HS-27A (cell line): ENCODE data around the gene SETD1A.

Experiments
- DNase-seq: peaks from one replicate; pipeline ENCODE4 v3.0.0-alpha.2; 2012; ENCODE audit warnings: low read depth, missing footprints

The SETD1A gene

DNA sequence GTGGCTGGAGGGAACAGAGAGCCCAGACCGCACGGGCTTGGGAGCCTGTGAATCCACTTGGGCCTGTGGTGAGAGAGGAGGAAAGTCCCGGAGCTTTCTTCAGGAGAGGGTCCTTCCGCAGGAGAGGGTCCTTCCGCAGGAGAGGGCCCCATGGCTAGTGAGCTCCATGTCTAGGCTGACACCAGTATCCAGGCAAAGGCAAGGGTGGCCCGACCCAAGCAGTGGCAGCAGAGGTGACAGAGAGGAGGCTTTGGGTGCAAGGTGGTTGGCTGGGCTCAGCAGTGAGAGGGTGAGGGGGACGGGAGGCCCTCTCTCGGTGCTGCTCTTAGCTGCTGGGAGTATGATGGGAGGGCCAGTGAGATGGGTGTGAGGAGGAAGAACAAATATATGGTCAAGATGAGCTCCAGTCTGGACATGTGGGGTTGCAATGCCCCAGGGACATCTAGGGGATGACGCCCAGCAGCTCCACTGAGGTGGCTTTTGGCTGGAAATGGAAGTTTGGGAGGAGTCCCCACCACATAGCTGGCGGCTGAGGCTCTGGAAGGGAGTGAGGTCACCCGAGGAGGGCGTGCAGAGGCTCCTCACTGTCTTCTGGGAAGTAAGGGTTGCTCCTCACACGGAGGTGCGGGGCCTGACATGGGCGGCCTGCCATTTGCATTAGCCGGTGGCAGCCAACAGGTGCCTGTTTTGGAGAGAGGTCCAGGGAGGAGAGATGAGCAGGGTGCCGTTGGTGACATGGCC, 25.2 kb downstream of the SETD1A start:
- no peak for DNase-seq

DNA sequence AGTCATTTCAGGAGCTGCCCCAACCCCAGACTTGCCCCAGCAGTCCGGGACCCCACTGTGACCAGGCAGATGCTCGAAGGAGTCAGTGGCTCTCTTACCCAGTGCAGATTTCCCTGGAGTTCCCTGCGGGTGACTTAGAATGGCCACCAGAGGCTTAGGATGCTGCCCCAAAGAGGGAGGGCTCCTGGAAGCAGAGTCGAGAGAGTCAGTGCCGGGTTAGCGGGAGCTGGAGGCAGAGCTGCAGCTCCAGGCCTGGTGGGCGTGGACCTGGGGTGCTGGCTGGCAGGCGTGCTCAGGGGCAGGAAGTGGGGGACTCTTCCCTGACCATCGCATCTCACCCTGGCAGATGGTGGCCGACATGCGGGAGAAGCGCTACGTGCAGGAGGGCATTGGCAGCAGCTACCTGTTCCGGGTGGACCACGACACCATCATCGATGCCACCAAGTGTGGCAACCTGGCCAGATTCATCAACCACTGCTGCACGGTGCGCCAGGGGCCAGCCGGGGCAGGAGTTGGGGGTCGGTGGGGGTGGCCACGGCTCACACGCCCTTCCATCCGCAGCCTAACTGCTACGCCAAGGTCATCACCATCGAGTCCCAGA, 25.8 kb downstream of the SETD1A start:
- DNase-seq, result no peak

DNA sequence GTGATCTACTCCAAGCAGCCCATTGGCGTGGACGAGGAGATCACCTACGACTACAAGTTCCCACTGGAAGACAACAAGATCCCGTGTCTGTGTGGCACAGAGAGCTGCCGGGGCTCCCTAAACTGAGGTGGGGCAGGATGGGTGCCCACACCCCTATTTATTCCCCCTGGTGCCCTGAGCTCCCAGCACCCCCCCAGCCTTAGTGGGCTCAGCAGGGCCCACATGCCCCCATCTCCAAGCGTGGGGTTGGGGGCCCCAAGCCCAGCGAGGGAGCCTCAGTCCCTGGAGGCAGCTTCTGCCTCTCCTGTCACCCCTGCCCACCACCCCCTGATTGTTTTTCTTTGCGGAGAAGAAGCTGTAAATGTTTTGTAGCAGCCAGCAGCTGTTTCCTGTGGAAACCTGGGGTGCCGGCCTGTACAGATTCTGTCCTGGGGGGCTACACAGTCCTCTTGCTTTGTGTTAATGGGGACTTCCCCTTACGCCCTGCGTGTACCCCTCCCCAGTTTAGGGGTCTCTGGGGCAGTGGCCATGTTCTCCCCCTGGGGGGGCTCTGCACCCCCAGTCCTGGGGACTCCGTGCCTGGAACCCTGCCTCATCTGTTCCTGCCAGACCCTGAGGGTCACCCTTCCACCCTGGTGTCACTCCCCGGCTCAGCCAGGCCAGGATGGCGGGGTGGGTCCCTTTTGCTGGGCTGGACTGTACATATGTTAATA, 26.5 kb downstream of the SETD1A start:
- no peak for DNase-seq

DNA sequence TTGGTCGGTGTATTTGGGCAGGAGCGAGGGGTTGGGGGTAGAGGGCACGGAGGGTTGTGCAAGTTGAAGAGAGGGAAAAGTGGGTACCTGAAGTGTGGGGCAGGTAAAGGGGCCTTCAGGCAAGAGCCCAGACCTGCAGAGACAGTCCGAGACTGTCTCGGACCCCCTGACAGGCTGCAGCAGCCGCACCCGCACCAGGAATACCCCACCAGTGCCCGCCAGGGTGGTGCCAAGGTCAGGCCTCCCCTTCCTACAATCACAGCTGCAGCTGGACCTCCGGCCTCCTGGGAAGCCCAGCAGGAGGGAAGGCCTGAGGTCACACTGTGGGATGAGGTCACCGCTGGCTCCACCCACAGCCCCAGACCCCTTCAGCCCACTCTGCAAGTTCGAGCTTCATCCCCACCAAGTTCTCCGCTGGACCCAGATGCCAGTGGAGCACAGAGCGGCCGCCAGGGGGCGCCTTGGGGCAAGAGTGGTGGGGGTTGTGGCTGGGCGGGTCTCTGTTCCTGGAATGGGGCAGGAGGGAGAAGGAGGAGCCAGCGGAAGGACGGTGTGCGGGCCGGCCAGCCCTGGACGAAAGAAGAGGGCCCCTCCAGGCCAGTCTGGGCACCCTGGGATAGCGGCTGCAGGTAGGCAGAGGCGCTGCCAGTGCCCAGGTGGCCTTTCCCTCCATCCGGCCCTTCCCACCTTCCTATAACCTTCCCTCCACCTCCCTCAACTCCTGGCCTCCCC, 27.3 kb downstream of the SETD1A start, which contains the start of gene HSD3B7:
TSS of gene HSD3B7 (plus strand) at position 539 of the 732 bp plus-strand sequence. CDS start 452 bp downstream, outside the sequence.
- peak; percentile 26 for DNase-seq

DNA sequence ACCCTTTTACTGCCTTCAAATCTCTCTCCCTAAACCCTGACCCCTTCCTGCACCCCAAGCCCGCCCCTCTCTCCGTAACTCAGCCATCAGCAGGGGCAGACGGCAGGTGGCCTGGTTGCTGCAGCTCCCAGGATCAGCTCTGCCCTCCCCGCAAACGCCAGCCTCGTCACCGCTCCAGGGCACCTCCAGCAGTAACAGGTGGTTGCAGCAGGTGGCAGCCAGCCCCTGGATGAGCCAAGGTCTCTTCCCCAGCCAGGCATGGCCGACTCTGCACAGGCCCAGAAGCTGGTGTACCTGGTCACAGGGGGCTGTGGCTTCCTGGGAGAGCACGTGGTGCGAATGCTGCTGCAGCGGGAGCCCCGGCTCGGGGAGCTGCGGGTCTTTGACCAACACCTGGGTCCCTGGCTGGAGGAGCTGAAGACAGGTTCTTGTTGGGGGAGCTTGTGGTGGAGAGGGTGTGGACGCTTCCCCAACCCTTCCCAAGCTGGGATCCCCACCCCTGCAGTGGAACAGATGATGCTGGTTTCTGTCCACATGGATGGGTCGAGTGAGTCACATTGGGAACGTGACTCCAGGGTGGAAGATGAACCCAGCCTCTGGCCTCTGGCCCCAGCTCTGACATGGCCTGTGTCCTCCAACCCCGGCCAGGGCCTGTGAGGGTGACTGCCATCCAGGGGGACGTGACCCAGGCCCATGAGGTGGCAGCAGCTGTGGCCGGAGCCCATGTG, 28.0 kb downstream of the SETD1A start:
- DNase-seq, result no peak

DNA sequence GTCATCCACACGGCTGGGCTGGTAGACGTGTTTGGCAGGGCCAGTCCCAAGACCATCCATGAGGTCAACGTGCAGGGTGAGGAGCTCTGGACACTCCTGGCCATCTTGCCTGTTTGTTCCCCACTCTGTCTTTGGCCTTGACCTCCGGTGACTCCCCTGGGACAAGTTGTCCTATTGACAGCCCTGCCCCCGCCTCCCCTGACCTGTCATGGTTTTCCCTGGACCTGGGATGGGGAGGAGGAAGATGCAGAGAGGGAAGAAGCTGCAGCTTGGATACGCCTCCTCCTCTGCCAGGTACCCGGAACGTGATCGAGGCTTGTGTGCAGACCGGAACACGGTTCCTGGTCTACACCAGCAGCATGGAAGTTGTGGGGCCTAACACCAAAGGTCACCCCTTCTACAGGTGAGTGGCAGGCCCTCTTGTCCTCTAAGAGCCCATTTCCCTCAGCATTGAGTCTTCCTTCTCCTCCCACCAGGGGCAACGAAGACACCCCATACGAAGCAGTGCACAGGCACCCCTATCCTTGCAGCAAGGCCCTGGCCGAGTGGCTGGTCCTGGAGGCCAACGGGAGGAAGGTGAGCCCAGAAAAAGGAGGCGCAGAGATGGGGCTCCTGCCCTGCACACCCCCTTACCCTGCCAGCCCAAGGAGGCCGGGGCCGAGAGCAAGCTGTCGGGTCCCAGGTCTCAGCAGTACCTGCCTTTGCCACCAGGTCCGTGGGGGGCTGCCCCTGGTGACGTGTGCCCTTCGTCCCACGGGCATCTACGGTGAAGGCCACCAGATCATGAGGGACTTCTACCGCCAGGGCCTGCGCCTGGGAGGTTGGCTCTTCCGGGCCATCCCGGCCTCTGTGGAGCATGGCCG, 28.8 kb downstream of the SETD1A start:
- DNase-seq, result no peak

DNA sequence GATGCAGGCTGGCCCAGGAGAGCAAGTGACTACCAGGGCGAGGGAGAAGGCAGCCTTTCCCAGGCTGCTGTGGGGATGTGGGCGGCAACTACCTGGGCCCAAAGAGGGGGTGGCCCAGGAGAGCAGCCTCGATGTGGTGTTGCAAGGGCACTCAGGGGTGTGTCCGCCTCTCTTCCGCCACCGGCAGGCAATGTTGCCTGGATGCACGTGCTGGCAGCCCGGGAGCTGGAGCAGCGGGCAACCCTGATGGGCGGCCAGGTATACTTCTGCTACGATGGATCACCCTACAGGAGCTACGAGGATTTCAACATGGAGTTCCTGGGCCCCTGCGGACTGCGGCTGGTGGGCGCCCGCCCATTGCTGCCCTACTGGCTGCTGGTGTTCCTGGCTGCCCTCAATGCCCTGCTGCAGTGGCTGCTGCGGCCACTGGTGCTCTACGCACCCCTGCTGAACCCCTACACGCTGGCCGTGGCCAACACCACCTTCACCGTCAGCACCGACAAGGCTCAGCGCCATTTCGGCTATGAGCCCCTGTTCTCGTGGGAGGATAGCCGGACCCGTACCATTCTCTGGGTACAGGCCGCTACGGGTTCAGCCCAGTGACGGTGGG, 30.1 kb downstream of the SETD1A start:
- DNase-seq, result no peak

DNA sequence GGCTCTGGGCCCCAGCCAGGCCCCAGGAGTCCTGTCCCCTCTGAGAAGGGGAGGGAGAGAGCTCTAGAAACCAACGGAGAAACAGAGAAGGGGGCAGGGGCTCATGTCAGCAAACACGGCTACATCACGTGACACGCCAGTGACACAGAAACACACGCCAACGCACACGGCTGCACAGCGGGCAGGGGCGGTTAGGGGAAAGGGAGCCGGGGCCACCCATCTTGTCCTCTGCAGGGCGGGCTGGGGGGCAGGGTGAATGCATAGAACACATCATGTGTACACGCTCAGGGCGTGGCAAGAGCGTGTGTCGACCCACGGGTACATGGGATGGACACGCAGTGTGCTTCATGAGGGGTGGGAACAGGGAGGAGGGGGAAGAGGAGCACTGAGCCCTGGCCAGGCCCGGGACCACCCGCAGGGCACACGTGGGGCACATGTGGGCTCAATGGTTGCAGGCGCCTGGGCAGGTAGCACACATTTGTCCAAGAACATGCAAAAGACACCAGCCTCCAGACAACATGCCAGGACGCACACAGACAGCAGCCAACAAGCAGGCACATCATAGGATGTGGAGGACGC, 32.0 kb downstream of the SETD1A start:
- DNase-seq, result no peak

DNA sequence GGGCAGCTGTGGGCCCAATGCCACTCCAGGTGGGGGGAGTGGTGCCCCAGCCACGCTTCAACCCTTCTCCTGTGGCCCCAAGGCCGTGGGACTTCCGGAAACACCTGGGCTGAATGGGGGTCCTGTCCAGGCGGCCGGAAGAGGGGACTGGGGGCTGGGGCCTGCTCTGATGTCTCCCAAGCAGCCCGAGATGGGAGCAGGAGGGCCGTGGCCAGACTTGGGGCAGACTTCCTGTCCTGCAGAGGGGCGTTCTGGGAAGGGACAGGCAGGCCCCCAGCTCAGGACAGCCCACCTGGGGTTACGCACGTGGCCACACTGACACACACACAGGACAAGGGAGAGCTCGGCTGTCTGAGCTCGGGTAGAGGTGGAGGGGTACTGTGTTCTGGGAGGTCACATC, 32.6 kb downstream of the SETD1A start:
- DNase-seq, result no peak

DNA sequence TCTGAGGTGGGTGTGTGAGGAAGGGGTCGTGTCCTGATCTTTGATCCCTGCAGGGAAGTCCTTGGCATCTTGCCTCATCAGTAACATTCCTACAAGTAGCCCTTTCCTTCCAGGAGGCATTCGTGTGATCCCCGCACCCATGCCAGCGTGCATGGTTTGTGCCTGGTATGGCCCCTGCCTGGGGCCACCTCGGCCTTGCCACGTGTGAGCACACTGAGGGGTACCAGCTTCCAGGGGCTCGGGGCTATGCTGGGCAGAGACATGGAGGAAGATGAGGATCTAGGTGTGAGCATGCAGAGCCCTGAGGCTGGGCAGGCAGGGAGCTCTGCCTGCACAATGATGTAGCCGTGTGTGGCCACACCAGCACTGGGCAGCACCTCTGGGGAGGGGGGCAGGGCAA, 33.5 kb downstream of the SETD1A start:
- no peak for DNase-seq

DNA sequence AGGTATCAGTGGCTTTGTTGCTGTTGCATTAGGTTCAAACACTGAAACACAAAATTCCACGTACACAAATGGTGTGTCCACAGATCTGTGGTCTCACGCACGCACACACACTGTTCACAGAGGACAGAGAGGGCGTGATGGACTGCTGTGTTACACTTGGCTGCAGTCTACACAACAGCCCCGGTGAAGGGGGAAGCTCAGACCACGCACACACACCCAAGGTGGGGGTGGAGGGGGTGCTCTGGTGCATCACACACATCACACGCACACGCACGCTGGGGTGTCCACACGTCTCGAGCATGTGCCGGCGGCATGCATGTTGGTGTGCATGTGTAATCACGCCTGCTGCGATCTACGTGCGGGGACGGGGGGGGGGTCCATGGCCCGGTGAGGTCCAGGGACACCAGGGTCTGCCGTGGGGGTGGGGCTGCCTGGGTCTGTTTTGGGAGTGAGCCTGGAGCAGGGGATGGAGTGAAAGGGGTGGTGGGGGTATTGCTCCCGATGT, 34.8 kb downstream of the SETD1A start:
- DNase-seq, result no peak

DNA sequence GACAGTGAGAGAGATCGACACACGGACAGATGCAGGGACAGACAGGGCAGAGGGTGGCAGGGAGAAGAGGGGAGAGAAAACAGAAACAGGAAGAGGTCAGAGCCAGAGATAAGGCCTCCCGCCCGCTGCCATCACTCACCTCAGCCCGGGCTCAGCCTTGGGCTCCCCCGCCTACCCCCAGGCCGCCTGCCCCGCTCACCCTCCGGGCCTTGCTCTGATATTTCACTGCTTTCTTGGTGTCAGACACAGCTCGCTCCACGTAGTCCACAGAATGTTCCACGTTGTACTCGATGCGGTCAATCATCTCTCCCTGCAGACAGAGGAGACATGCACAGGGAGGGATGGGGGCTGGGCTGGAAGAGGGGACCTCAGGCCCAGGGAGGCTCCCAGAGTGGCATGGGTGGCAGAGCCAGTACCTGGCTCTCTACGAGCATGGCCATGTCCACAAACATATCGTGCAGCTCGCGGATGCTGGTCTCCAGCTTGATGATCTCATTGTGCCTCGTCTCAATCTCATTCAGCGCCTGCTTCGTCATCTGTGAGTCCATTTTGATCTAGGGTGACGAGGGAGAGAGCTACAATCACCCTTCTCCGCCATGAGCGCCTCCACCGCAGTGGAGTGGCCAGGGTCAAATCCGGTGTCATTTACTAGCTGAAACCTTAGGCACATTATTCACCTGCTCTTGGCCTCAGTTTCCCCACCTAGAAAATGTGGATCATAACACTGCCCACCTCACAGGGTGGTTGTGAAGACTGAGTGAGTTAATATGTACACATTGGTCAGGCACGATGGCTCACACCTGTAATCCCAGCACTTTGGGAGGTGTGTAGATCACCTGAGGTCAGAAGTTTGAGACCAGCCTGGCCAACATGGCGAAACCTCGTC, 35.6 kb downstream of the SETD1A start:
- no peak for DNase-seq

DNA sequence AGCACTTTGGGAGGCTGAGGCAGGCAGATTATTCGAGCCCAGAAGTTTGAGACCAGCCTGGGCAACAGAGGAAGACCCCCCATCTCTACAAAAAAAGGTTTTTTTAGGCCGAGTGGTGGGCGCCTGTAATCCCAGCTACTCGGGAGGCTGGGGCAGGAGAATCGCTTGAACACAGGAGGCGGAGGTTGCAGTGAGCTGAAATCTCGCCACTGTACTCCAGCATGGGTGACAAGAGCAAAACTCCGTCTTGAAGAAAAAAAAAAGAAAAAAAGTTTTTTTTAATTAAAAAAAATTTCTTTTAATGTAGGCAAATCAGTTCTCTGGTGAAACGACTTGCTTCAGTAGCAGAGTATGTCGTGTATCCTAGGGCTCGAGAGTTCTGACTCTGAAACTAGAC, 38.4 kb downstream of the SETD1A start:
- DNase-seq, result no peak

DNA sequence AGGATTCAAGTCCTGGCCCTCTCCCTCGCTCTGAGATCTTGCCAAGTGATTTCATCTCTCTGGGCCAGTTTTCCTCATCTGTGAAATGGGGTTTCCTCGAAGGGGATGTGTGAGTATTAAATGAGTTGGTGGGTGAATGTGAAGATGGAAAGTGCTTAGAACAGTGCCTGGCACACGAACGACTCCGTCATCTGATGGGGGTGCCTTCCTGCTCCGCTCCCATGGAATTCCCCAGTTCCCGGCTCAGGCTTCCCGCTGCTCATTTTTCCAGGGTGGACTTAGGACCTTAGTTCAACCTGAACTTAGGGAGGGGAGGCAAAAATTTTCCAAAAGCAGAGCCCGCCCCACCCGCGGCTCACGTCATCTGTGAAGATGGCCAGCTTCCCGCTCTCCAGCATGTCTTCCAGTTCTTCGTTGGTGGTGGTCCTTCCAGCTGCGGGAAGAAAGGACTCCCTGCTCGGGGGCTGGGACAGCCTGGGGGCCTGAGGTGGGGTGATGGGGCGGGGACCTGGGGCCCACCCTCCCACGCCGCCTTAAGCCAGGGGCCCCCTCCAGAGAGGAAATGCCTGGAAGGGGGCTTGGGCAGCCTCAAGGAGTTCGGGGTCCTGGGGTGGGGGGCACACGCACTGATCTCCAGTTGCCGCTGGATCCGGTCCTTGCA, 38.9 kb downstream of the SETD1A start:
- no peak for DNase-seq

DNA sequence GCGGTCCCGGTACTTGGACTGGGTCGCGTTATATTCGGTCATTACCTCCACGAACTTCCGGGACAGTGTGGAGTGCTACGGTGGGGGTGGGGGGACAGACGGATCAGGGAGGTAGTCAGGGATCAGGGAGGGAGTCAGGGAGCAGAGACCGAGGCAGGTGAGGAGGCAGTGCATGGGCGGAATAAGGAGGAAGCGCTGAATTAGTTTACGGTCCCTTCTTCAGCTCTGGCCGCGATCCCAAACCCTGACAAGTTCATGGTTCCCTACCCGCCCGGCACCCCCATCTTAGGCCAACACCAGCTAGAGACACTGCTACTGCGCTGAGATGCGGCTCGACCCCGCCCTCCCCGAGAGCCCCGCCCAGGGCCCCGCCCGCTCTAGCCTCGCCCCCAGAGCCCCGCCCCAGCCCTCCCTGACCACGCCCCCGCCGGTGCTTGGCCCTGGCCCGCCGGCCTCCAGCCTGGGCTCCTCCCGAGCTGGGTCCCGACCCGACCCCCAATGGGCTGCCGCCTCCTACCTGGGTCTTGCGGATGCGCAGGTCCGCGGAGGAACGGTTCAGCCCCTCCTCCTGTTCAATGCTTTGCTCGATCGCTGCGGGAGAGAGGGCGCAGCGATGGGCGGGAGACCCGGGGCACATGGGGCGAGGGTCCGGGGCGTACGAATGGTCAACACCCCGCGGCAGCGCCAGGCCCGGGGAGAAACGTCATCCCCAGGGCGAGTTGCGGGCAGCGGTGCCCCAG, 39.6 kb downstream of the SETD1A start:
- DNase-seq, result peak; percentile 34

DNA sequence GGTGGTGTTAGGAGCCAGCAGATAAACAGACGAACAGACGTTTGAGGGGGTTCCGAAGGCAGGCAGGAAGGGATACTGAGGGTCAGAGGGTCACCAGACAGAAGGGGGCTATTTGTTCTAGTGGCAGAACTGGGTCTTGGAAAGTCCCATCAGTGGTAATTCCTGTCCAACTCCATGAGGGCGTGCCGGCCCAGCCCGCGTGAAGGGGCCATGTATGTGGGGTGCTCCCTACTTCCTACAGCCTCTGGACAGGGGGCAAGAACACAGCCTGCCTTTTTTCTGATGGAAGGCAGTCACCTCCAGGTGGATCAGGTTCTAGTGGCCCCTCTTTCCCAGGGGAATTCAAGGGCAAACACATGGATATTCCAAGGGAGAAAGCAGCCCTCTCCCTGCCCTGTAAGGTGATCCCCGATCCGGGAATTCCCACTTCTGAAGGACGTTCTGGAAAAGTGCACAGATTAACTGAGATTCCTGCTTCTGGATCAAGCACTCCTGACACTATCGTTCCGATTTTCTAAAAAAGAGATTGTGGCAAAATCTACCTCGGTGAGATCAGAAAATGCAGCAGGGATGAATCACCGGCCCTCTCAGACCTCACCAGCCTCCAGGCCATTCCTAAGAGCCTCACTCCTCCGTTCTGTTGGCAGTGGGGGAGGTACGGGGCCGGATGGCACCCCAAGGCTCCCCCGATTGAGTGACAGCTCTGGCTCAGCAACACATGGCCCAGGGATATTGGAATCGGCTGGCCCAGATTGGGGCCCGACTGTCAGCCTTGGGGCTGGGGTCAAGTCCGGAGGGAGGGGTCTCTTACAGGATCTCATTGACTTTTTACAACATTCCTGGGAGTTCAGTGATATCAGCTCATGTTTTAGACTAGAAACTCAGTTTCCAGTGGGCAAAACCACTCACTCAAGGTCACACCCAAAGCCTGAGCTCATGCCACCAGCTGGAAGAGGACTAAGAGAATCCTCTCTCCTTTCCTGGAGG, 40.5 kb downstream of the SETD1A start:
- peak; percentile 76 for DNase-seq
